ENCODE results near the gene BICRA.

BICRA gene

GRCh38 chr19:47614021-47614295 is 5.0 kb downstream of the BICRA start:
- DNase-seq (ENCODE audit: extremely low read depth, low read depth), result no peak
- TF ChIP-seq CTCF (IDR thresholded peaks at IDR 0.05; ENCODE audit: low read depth, low read length), result no peak

DNA sequence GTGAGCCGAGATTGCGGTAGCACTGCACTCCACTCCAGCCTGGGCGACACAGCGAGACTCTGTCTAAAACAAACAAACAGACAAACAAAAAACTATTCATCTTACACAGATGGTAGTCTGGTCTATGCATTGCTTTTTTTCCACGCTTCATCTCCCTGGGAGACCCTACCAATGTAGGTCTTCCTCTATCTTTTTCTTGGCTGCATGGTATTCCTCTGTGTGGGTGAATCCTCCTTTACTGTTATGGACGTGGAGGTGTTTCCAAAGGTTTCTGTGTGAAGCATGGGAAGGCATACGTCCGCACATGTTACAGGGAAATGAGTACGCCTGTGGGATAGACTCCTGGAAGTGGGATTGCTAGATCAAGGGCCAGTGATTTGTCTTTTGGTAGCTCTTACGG is 5.6 kb downstream of the BICRA start:
- no peak for DNase-seq (ENCODE audit: extremely low read depth, low read depth)
- TF ChIP-seq CTCF (IDR thresholded peaks at IDR 0.05; ENCODE audit: low read depth, low read length), result no peak

GRCh38 chr19:47615230-47615629 is 6.3 kb downstream of the BICRA start:
- no peak for DNase-seq (ENCODE audit: extremely low read depth, low read depth)
- no peak for TF ChIP-seq CTCF (IDR thresholded peaks at IDR 0.05; ENCODE audit: low read depth, low read length)

DNA sequence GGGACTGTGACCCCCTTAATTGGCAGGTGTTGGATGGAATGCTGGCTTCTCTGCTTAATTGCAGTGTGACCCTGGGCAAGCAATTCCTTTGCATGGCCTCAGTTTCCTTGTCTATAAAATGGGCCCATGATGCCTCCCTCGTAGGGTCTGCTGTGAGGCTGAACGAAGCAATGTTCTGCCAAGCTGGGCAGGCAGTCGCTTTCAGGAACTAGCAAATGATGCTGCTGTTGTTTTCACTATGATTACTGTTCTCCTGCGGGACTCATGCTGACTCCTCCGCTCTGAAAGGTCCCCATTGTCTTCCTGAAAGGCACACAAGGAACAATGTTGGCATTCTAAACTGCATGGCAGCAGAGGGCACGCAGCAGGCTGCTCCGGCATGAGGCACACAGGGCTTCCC is 6.8 kb downstream of the BICRA start:
- no peak for DNase-seq (ENCODE audit: extremely low read depth, low read depth)
- no peak for TF ChIP-seq CTCF (IDR thresholded peaks at IDR 0.05; ENCODE audit: low read depth, low read length)

GRCh38 chr19:47618771-47619170 is 9.8 kb downstream of the BICRA start:
- no peak for DNase-seq (ENCODE audit: extremely low read depth, low read depth)

GRCh38 chr19:47619763-47620162 is 10.8 kb downstream of the BICRA start:
- no peak for DNase-seq (ENCODE audit: extremely low read depth, low read depth)
- TF ChIP-seq CTCF (IDR thresholded peaks at IDR 0.05; ENCODE audit: low read depth, low read length), result no peak

More at GRCh38 chr19:47618771-47619170, 9.8 kb downstream of the BICRA start:
- TF ChIP-seq CTCF (IDR thresholded peaks at IDR 0.05; ENCODE audit: low read depth, low read length), result no peak

DNA sequence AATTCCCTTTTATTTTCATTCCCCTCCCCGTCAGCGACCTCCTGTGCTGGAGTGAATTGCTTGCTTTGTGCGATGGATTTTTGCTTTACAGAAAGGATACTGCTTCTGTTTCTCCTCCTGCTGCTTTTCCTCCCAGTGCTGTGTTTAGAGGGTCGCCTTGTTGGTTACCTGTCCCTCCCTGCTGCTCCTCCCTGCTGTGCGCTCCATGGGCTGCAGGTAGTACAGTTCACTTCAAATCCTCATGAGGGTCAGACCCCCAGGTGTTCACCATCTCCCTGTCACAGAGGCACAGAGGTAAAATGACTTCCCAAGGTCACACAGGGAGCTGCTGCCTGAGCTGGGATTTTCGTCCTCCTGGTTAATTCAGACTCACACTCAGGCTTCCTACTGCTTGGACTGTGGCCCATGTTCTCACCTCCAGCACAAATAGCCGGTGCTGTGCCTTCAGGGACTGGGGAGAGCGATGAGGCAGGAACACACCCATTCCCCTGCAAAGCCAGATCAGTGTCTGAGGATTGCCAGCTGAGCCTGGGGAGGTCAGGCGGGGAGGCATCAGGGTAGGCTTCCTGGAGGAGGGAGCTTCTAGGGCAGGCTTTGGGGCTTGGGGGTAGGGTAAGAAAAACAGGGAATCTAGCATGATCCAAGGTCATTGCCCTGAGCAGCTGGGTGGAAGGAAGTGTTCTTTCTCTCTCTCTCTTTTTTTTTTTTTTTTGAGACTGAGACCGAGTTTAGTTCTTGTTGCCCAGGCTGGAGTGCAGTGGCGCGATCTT is 14.4 kb downstream of the BICRA start:
- TF ChIP-seq CTCF (IDR thresholded peaks at IDR 0.05; ENCODE audit: low read depth, low read length), result no peak
- no peak for DNase-seq (ENCODE audit: extremely low read depth, low read depth)

All from AG09319 (cell line).